Nephron (organoid): ENCODE measurements around the gene ARHGEF16.

ENCODE experiments used
- H3K27ac Mint-ChIP-seq, 3 experiments: 2 replicates each; pipeline ENCODE4 v1.8.0; 2020; ENCODE audit warnings: mixed read lengths in 3 of 3, mild to moderate bottlenecking in 2 of 3, moderate library complexity in 1 of 3
- H3K27me3 Mint-ChIP-seq: 2 replicates; pipeline ENCODE4 v1.8.0; 2021; ENCODE audit warnings: low read depth, mild to moderate bottlenecking, moderate library complexity, mixed read lengths
- H3K36me3 Mint-ChIP-seq: 2 replicates; pipeline ENCODE4 v1.8.0; 2020; ENCODE audit warnings: low read depth, mixed read lengths
- H3K4me1 Mint-ChIP-seq: 2 replicates; pipeline ENCODE4 v1.8.0; 2020; ENCODE audit warnings: mixed read lengths
- H3K4me3 Mint-ChIP-seq, 3 experiments: 2 replicates each; pipeline ENCODE4 v1.8.0; 2020; ENCODE audit warnings: mild to moderate bottlenecking in 3 of 3, mixed read lengths in 3 of 3, moderate library complexity in 2 of 3
- H3K9me3 Mint-ChIP-seq: 2 replicates; pipeline ENCODE4 v1.8.0; 2020; ENCODE audit warnings: mixed read lengths
- TF ChIP-seq, protein P1 (sequence below), 3 experiments: fragments of 200-600 bp; sonication (generic); IDR thresholded peaks; one replicate each; pipeline ENCODE4 v1.5.0; 2021; ENCODE audit warnings: antibody characterized with exemption in 3 of 3; ENCODE audit not compliant: unreplicated experiment in 3 of 3

The ARHGEF16 gene

DNA sequence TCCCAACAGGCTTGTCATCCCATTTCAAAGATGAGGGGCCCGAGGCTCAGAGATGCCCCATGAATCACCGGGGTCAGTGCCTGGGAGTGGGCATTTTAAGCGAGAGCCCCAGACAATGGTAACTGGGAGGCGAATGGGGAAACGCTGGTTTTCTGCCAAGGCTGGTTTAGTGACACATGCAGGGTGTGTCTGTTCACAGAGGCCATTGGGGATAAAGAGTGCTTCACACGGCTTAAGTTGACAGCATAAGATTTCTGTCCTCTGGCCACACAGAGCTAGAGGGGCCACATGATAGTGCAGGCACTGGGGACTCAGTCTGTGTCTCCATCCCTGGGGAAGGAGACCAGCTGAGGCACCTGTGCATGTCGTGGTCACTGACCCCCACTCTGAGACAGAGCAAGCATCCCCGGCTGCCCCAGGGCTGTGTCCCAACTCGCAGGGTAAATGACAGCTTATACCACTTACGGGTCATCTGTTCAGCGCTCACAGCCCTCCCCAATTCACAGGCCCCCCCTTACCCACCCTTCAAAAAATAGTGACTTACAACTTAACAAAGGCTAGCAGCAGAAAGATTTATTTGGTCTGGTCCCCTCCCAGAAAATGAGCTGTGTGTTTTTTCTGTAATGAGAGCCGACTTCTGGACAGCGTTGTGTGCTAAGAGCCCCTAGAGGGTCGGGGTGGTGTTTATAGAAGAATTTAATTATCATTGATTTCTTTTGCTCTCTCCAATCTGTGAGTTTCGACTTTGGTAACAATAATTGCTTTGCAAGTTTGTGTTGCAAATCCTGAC lies 34.9 kb upstream of the ARHGEF16 start:
- Mint-ChIP-seq H3K36me3 (peaks cover 4% of the 10 kb centered on the region), H3K4me3 (no peak overlapping the region), H3K9me3 (peaks cover 4% of the 10 kb centered on the region), H3K27ac (no peak overlapping the region), H3K27me3 (peaks cover 67% of the 10 kb centered on the region), H3K4me1 (peaks cover 19% of the 10 kb centered on the region)
- TF ChIP-seq, protein P1, sequence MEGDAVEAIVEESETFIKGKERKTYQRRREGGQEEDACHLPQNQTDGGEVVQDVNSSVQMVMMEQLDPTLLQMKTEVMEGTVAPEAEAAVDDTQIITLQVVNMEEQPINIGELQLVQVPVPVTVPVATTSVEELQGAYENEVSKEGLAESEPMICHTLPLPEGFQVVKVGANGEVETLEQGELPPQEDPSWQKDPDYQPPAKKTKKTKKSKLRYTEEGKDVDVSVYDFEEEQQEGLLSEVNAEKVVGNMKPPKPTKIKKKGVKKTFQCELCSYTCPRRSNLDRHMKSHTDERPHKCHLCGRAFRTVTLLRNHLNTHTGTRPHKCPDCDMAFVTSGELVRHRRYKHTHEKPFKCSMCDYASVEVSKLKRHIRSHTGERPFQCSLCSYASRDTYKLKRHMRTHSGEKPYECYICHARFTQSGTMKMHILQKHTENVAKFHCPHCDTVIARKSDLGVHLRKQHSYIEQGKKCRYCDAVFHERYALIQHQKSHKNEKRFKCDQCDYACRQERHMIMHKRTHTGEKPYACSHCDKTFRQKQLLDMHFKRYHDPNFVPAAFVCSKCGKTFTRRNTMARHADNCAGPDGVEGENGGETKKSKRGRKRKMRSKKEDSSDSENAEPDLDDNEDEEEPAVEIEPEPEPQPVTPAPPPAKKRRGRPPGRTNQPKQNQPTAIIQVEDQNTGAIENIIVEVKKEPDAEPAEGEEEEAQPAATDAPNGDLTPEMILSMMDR (IDR thresholded peaks at IDR 0.05; ENCODE audit: unreplicated experiment in 3 of 3), result no peak

DNA sequence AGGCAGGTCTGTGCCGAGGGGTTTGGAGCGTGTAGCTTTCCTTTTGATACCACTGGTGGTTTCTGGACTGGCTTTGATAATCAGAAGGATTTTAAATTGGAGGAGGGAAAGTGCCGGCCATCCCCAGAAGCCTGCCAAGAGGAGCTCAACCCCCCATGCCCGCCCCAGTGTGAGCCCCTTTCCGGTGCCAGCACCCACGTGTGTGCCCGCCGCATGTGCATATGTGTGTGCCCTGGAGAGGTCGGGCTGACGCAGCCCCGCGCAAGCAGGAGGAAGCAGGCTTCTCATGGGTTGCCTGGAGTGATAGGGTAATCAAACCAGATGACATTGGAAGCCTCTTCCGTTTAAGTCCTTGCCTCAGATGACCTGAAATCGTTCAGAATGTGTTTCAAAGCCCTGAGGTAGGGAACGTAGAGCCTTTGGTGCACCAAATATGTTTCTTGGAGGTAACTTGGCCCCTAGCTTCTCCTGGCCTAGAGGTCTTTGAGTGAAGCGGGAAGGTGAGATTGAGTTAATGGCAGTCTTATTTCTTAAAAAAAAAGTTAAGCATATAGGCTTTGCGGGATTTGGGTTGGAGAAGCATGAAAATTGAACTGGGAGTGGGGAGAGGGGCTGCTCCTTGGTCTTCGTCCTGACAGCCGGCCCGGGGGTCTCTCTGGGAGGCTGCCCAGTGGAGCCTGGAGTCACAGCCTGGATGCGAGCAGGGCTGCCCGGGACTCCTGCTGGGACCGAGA lies 34.1 kb upstream of the ARHGEF16 start:
- TF ChIP-seq, protein P1 (IDR thresholded peaks at IDR 0.05; ENCODE audit: unreplicated experiment in 3 of 3), result no peak
- Mint-ChIP-seq H3K27ac (no peak overlapping the region), H3K4me1 (peaks cover 19% of the 10 kb centered on the region), H3K36me3 (peaks cover 4% of the 10 kb centered on the region), H3K9me3 (peaks cover 4% of the 10 kb centered on the region), H3K4me3 (no peak overlapping the region), H3K27me3 (peaks cover 61% of the 10 kb centered on the region)

DNA sequence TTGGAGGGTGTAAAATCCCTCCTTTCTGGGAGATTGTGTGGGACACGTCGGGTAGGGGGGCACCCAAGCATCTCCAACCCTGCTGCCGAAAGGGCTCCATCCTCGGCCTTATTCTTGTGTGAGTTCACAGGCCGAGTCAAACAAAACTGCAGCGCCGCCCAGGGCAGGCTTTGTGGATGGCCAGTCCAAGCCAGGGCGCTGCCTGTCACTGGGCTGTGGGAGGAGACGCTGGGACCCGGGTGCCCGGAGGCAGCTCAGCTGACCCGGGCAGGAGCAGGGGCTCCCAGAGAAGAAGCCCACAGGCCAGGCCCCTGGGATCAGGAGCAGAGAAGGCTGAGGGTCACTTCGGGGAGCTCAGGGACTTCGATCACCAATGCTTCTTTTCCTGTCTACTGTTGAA lies 31.8 kb upstream of the ARHGEF16 start:
- H3K4me3 Mint-ChIP-seq, result no peak overlapping the region
- H3K27ac Mint-ChIP-seq, result no peak overlapping the region
- TF ChIP-seq, protein P1 (IDR thresholded peaks at IDR 0.05; ENCODE audit: unreplicated experiment in 3 of 3), result no peak
- peaks cover 7% of the 10 kb centered on the region for H3K36me3 Mint-ChIP-seq
- peaks cover 19% of the 10 kb centered on the region for H3K4me1 Mint-ChIP-seq
- H3K27me3 Mint-ChIP-seq, result peaks cover 52% of the 10 kb centered on the region
- H3K9me3 Mint-ChIP-seq, result peaks cover 4% of the 10 kb centered on the region

DNA sequence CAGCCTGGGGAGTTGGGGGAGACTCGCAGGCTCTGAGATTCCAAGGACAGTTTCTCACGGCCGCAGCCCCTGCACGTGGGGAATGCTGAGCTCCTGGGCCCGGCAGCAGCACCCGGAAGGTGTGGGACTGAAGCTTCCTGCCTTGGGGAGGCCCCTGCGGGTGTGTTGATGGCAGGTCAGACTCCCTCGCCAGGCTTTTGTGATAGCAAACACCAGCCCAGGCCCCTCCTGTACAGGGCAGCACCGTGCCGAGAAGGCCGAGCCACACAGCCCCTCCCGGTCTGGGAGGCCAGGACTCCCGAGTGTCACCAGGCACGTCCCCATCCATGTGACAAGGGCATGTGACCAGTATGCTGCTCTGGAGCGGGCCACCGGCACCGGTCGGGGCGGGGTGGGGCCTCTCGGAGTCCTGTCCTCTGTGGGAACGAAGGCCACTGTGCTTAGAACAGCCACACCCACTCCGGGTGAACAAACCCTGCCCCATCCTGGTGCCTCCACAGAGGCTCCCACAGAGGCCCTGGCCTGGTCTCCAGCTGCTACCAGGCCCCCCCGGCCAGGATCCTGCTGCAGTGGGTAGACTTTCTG lies 31.1 kb upstream of the ARHGEF16 start:
- Mint-ChIP-seq H3K36me3 (peaks cover 7% of the 10 kb centered on the region), H3K9me3 (peaks cover 4% of the 10 kb centered on the region), H3K4me1 (peaks cover 19% of the 10 kb centered on the region), H3K27ac (no peak overlapping the region), H3K4me3 (no peak overlapping the region), H3K27me3 (peaks cover 47% of the 10 kb centered on the region)
- TF ChIP-seq, protein P1 (IDR thresholded peaks at IDR 0.05; ENCODE audit: unreplicated experiment in 3 of 3), result no peak

DNA sequence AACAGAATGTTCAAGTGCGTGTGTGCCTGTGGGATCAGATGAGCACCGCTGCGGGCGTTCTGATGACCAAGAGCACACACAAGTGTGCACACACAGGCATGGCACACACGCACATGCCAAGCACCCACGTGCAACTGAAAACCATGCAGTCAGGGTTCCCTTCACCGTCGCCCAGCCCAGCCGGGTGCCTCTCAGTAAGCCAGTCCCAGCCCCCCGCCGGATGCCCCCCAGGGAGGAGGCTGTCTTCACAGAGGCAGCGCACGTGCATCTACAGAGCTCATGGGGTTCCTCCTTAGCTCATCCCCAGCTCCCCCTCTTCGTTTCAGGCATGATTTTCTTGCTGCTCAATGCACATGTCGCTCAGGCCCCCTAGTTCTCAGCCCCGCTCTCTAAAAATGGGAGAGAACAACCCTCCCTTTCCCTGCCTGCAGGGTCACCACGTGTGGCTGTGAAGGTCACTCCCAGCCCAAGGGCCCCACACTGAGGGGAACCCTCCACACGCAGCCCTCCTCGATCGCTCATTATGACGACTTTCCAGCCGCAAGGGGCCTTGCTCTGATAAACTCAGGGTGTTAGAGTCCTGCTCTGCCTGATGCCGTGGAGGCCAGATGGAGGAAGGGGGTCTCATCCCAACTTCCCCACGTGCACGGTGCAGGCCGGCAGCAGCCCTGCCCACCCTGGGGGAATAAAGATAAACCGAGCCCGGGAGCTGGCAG lies 30.4 kb upstream of the ARHGEF16 start:
- peaks cover 7% of the 10 kb centered on the region for H3K36me3 Mint-ChIP-seq
- peak overlapping the region in 1 of 3 experiments; percentile 78 for H3K27ac Mint-ChIP-seq
- TF ChIP-seq, protein P1 (IDR thresholded peaks at IDR 0.05; ENCODE audit: unreplicated experiment in 3 of 3), result no peak
- H3K4me3 Mint-ChIP-seq, result peak overlapping the region in 1 of 3 experiments; percentile 27
- peaks cover 4% of the 10 kb centered on the region for H3K9me3 Mint-ChIP-seq
- H3K27me3 Mint-ChIP-seq, result peaks cover 47% of the 10 kb centered on the region
- peaks cover 19% of the 10 kb centered on the region for H3K4me1 Mint-ChIP-seq
